ENCODE results near the gene BBX. TPM values are rescaled to one million over a fixed set of nuclear protein-coding genes. Genes with fewer than 3 reads are reported as not detected.
"Not testable (repeated sequence)": the region's sequence is repeated elsewhere in the genome, so short reads cannot be mapped to it uniquely, and the experiment has no call there.

Gene BBX
- total RNA-seq, 1 donor from 2014 or later, result 90.3 TPM

DNA sequence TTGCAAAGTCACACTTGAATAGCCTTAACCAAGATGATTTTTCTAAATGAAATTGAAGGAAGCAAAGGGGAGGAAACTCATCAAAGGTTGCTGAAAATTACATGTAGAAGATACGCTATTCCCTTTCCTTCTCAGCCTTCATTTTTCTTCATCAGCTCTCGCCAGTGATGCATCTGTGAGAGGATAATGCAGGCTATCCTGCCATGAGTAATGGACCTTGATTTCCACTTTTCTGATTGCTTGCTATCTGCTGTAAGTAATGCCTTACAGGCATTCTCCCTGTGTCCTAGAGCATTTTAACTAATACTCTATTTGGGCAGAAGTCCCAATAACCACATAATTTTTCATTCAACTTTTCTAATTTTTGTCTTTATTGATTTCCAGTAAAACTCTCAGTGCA, 162.6 kb downstream of the BBX start:
- no peaks in the 10 kb centered on the region for H3K27me3 Mint-ChIP-seq (ENCODE audit: low read depth)
- TF ChIP-seq, protein P1, sequence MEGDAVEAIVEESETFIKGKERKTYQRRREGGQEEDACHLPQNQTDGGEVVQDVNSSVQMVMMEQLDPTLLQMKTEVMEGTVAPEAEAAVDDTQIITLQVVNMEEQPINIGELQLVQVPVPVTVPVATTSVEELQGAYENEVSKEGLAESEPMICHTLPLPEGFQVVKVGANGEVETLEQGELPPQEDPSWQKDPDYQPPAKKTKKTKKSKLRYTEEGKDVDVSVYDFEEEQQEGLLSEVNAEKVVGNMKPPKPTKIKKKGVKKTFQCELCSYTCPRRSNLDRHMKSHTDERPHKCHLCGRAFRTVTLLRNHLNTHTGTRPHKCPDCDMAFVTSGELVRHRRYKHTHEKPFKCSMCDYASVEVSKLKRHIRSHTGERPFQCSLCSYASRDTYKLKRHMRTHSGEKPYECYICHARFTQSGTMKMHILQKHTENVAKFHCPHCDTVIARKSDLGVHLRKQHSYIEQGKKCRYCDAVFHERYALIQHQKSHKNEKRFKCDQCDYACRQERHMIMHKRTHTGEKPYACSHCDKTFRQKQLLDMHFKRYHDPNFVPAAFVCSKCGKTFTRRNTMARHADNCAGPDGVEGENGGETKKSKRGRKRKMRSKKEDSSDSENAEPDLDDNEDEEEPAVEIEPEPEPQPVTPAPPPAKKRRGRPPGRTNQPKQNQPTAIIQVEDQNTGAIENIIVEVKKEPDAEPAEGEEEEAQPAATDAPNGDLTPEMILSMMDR (IDR thresholded peaks at IDR 0.05; ENCODE audit: unreplicated experiment), result no peak
- H3K27ac Mint-ChIP-seq, result no peak overlapping the region
- peaks cover 4% of the 10 kb centered on the region for H3K9me3 Mint-ChIP-seq
- peaks cover 34% of the 10 kb centered on the region for H3K4me1 Mint-ChIP-seq
- peaks cover 7% of the 10 kb centered on the region for H3K36me3 Mint-ChIP-seq
- DNase-seq (ENCODE audit: low spot score in 2 of 2, unreplicated experiment in 2 of 2), result no peak
- no peak overlapping the region for H3K4me3 Mint-ChIP-seq

DNA sequence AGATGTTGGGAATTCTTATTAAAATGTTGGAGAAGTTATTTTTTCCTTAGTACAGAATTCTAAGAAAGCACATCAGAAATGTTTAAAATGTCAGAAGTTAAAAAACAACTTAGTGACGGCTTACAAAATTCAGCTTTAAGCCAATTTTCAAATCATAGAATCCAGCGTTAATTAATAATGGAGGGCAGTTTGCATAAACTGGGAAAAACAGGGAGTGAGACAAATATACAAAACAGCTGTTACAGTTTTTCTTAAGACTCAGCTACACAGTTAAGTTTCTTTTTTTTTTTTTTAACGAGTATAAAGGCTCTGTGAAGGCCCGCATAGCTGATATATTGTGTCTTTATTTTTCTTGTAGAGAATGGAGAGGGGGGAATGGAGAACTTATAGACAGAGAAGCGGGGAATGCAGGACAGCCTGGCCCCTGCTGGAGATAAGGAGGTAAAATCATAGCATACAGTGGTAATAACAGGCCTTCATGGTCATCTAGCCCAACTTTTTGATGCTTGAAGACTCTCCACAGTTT, 164.4 kb downstream of the BBX start:
- peaks cover 2% of the 10 kb centered on the region for H3K36me3 Mint-ChIP-seq
- H3K27ac Mint-ChIP-seq, result no peak overlapping the region
- no peaks in the 10 kb centered on the region for H3K9me3 Mint-ChIP-seq
- TF ChIP-seq, protein P1 (IDR thresholded peaks at IDR 0.05; ENCODE audit: unreplicated experiment), result no peak
- no peaks in the 10 kb centered on the region for H3K27me3 Mint-ChIP-seq (ENCODE audit: low read depth)
- no peak for DNase-seq (ENCODE audit: low spot score in 2 of 2, unreplicated experiment in 2 of 2)
- H3K4me3 Mint-ChIP-seq, result no peak overlapping the region
- H3K4me1 Mint-ChIP-seq, result peaks cover 34% of the 10 kb centered on the region

DNA sequence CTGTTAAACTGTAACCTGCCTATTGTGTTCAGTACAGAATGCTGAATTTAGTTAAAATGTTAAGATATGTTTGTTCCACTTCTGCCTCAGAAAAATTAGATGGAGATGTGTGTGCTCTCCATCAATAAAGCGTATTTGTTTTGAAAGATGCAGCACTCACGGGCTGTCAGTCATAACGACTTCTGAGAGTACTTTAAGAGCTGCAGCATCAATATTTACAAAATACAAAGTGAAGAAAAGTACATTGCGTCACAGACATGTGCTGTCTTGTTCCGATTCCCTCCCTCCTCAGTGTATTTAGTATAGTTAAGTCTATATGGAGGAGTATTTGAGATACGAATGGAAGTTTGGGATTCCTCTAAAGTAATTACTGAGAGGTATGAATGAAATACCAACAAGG, 166.6 kb downstream of the BBX start:
- H3K27me3 Mint-ChIP-seq (ENCODE audit: low read depth), result no peaks in the 10 kb centered on the region
- H3K27ac Mint-ChIP-seq, result peak overlapping the region; percentile 35
- peaks cover 20% of the 10 kb centered on the region for H3K4me1 Mint-ChIP-seq
- no peaks in the 10 kb centered on the region for H3K9me3 Mint-ChIP-seq
- TF ChIP-seq, protein P1 (IDR thresholded peaks at IDR 0.05; ENCODE audit: unreplicated experiment), result no peak
- no peak for DNase-seq (ENCODE audit: low spot score in 2 of 2, unreplicated experiment in 2 of 2)
- H3K4me3 Mint-ChIP-seq, result no peak overlapping the region
- H3K36me3 Mint-ChIP-seq, result peaks cover 2% of the 10 kb centered on the region

DNA sequence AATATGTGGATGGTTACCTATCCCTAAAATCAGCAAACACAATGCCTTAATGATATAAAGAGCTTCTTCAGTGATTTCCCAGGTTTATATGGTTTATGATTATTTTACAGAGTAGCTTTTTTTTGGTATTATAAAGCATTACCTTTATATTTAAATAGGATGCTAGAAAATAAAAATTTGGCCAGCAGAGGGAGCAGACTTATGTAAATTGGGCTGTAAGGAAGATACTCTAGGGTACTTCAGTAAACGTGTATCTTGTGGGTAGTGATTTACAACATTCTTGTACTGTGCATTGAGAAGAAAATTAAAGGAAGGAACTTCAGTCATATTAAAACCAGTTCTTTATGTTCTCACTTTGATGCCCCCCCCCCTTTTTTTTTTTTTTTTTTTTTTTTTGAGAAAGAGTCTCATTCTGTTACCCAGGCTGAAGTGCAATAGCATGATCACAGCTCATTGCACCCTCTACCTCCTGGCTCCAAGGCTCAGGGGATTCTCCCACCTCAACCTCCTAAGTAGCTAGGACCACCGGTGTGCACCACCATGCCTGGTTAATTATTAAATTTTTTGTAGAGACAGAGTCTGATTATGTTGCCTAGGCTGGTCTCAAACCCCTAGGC, 167.9 kb downstream of the BBX start:
- H3K27me3 Mint-ChIP-seq (ENCODE audit: low read depth), result no peaks in the 10 kb centered on the region
- TF ChIP-seq, protein P1 (IDR thresholded peaks at IDR 0.05; ENCODE audit: unreplicated experiment), result peak; percentile 60
- no peak overlapping the region for H3K4me3 Mint-ChIP-seq
- peak overlapping the region; percentile 34 for H3K27ac Mint-ChIP-seq
- H3K4me1 Mint-ChIP-seq, result peaks cover 7% of the 10 kb centered on the region
- no peak for DNase-seq (ENCODE audit: low spot score in 2 of 2, unreplicated experiment in 2 of 2)
- no peaks in the 10 kb centered on the region for H3K9me3 Mint-ChIP-seq
- H3K36me3 Mint-ChIP-seq, result peaks cover 2% of the 10 kb centered on the region

DNA sequence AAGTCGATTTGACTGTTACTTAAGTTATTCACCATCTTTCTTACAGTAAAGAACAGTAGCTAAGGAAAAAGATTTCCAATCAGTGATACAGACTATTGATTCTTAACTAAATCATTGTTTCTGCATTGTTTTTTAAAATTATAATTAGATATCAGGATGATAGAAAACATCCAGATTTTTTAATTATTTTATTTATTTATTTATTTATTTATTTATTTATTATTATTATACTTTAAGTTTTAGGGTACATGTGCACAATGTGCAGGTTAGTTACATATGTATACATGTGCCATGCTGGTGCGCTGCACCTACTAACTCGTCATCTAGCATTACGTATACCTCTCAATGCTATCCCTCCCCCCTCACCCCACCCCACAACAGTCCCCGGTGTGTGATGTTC, 169.2 kb downstream of the BBX start:
- not testable (repeated sequence) for H3K4me3 Mint-ChIP-seq; H3K4me1 Mint-ChIP-seq; H3K27me3 Mint-ChIP-seq (ENCODE audit: low read depth); H3K27ac Mint-ChIP-seq; H3K36me3 Mint-ChIP-seq; H3K9me3 Mint-ChIP-seq; DNase-seq (ENCODE audit: low spot score in 2 of 2, unreplicated experiment in 2 of 2)

DNA sequence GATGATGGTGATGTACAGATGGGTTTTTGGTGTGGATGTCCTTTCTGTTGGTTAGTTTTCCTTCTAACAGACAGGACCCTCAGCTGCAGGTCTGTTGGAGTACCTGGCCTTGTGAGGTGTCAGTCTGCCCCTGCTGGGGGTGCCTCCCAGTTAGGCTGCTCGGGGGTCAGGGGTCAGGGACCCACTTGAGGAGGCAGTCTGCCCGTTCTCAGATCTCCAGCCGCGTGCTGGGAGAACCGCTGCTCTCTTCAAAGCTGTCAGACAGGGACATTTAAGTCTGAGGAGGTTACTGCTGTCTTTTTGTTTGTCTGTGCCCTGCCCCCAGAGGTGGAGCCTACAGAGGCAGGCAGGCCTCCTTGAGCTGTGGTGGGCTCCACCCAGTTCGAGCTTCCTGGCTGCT, 174.6 kb downstream of the BBX start:
- H3K36me3 Mint-ChIP-seq, result peaks cover 12% of the 10 kb centered on the region
- H3K4me1 Mint-ChIP-seq; DNase-seq (ENCODE audit: low spot score in 2 of 2, unreplicated experiment in 2 of 2); H3K27me3 Mint-ChIP-seq (ENCODE audit: low read depth); H3K27ac Mint-ChIP-seq; H3K9me3 Mint-ChIP-seq: not testable (repeated sequence)
- peak overlapping the region; percentile 64 for H3K4me3 Mint-ChIP-seq

DNA sequence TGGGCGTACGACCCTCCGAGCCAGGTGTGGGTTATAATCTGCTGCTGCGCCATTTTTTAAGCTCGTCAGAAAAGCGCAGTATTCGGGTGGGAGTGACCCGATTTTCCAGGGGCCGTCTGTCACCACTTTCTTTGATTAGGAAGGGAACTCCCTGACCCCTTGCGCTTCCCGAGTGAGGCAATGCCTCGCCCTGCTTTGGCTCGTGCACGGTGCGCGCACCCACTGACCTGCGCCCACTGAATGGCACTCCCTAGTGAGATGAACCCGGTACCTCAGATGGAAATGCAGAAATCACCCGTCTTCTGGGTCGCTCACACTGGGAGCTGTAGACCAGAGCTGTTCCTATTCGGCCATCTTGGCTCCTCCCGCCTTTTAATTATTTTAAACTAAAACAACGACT, 175.1 kb downstream of the BBX start:
- H3K4me1 Mint-ChIP-seq; DNase-seq (ENCODE audit: low spot score in 2 of 2, unreplicated experiment in 2 of 2); H3K27ac Mint-ChIP-seq; H3K9me3 Mint-ChIP-seq; H3K27me3 Mint-ChIP-seq (ENCODE audit: low read depth): not testable (repeated sequence)
- Mint-ChIP-seq H3K36me3 (peaks cover 12% of the 10 kb centered on the region), H3K4me3 (peak overlapping the region; percentile 64)
